Measurements from ENCODE around the gene OR51B5. TPM values are rescaled to one million over a fixed set of nuclear protein-coding genes. Genes with fewer than 3 reads are reported as not detected.

OR51B5 gene
- total RNA-seq, 1 experiment from 2014 or later: not detected

- no peaks in the 10 kb centered on the region for H3K27me3 ChIP-seq (replicated peaks; ENCODE audit: control insufficient read depth, insufficient read depth, low read length)
- no TSS peak for BruUV-seq (replicated peaks)
Observed at GRCh38 chr11:5310423-5310822, 32.9 kb downstream of the OR51B5 start.

GRCh38 chr11:5307256-5308019, 35.9 kb downstream of the OR51B5 start:
- Mint-ChIP-seq H3K27me3 (ENCODE audit: insufficient read depth, unreplicated experiment) (peaks cover 6% of the 10 kb centered on the region), H3K36me3 (ENCODE audit: insufficient read depth, unreplicated experiment) (no peaks in the 10 kb centered on the region), H3K9me3 (ENCODE audit: unreplicated experiment) (no peaks in the 10 kb centered on the region), H3K4me3 (ENCODE audit: unreplicated experiment) (no peak overlapping the region), H3K27ac (ENCODE audit: unreplicated experiment) (no peak overlapping the region), H3K4me1 (ENCODE audit: low read depth, unreplicated experiment) (no peaks in the 10 kb centered on the region)
- no peaks in the 10 kb centered on the region for H3K4me1 ChIP-seq
- BruUV-seq (replicated peaks): no TSS peak
- no peak for DNase-seq
- CTCF ChIA-PET: no interaction called here
- POLR2A ChIA-PET: no interaction called here
- no peak for TF ChIP-seq CTCF (IDR thresholded peaks at IDR 0.05; ENCODE audit: insufficient read depth in 1 of 2, low read depth in 1 of 2, low read length in 1 of 2, severe bottlenecking in 1 of 2, unreplicated experiment in 1 of 2)
- intact Hi-C loops (cut with micrococcal nuclease; ENCODE audit: unreplicated experiment): no loop called here
- H3K4me3 ChIP-seq (ENCODE audit: low read depth, low read length): no peak overlapping the region
- no peaks in the 10 kb centered on the region for H3K36me3 ChIP-seq (ENCODE audit: control insufficient read depth, insufficient read depth, low read length)
- no peaks in the 10 kb centered on the region for H3K9me3 ChIP-seq
- no peaks in the 10 kb centered on the region for H3K27me3 ChIP-seq (replicated peaks; ENCODE audit: control insufficient read depth, insufficient read depth, low read length)

More at GRCh38 chr11:5310423-5310822, 32.9 kb downstream of the OR51B5 start:
- H3K9me3 ChIP-seq: no peaks in the 10 kb centered on the region
- DNase-seq: no peak
- ChIA-PET POLR2A (no interaction called here), CTCF (no interaction called here)
- no peak overlapping the region for H3K27ac Mint-ChIP-seq (ENCODE audit: unreplicated experiment)
- TF ChIP-seq CTCF (IDR thresholded peaks at IDR 0.05; ENCODE audit: insufficient read depth in 1 of 2, low read depth in 1 of 2, low read length in 1 of 2, severe bottlenecking in 1 of 2, unreplicated experiment in 1 of 2): no peak
- H3K9me3 Mint-ChIP-seq (ENCODE audit: unreplicated experiment): no peaks in the 10 kb centered on the region
- no peaks in the 10 kb centered on the region for H3K4me1 Mint-ChIP-seq (ENCODE audit: low read depth, unreplicated experiment)
- peaks cover 10% of the 10 kb centered on the region for H3K27me3 Mint-ChIP-seq (ENCODE audit: insufficient read depth, unreplicated experiment)
- no peaks in the 10 kb centered on the region for H3K36me3 Mint-ChIP-seq (ENCODE audit: insufficient read depth, unreplicated experiment)
- H3K4me1 ChIP-seq: no peaks in the 10 kb centered on the region
- H3K4me3 ChIP-seq (ENCODE audit: low read depth, low read length): no peak overlapping the region
- intact Hi-C loops (cut with micrococcal nuclease; ENCODE audit: unreplicated experiment): no loop called here
- H3K4me3 Mint-ChIP-seq (ENCODE audit: unreplicated experiment): no peak overlapping the region
- no peaks in the 10 kb centered on the region for H3K36me3 ChIP-seq (ENCODE audit: control insufficient read depth, insufficient read depth, low read length)

GRCh38 chr11:5304046-5304445, 39.3 kb downstream of the OR51B5 start:
- TF ChIP-seq CTCF (IDR thresholded peaks at IDR 0.05; ENCODE audit: insufficient read depth in 1 of 2, low read depth in 1 of 2, low read length in 1 of 2, severe bottlenecking in 1 of 2, unreplicated experiment in 1 of 2): no peak
- ChIA-PET CTCF (no interaction called here), POLR2A (no interaction called here)
- no peaks in the 10 kb centered on the region for H3K36me3 Mint-ChIP-seq (ENCODE audit: insufficient read depth, unreplicated experiment)
- no peak overlapping the region for H3K4me3 Mint-ChIP-seq (ENCODE audit: unreplicated experiment)
- Histone ChIP-seq H3K36me3 (ENCODE audit: control insufficient read depth, insufficient read depth, low read length) (no peaks in the 10 kb centered on the region), H3K4me3 (ENCODE audit: low read depth, low read length) (no peak overlapping the region), H3K27me3 (replicated peaks; ENCODE audit: control insufficient read depth, insufficient read depth, low read length) (no peaks in the 10 kb centered on the region), H3K4me1 (no peaks in the 10 kb centered on the region), H3K9me3 (no peaks in the 10 kb centered on the region)
- no peaks in the 10 kb centered on the region for H3K4me1 Mint-ChIP-seq (ENCODE audit: low read depth, unreplicated experiment)
- intact Hi-C loops (cut with micrococcal nuclease; ENCODE audit: unreplicated experiment): no loop called here
- no peaks in the 10 kb centered on the region for H3K9me3 Mint-ChIP-seq (ENCODE audit: unreplicated experiment)
- H3K27me3 Mint-ChIP-seq (ENCODE audit: insufficient read depth, unreplicated experiment): peaks cover 17% of the 10 kb centered on the region
- H3K27ac Mint-ChIP-seq (ENCODE audit: unreplicated experiment): no peak overlapping the region
- no TSS peak for BruUV-seq (replicated peaks)
- no peak for DNase-seq

Data from Caco-2 (cell line).